Lung (tissue), 12 donors: ENCODE data around the gene CEACAM19. TPM values are rescaled to one million over a fixed set of nuclear protein-coding genes. Genes with fewer than 3 reads are reported as not detected.

Experiments used
- ATAC-seq: fragments of 200-7000 bp; cut with Tn5 transposase; one replicate; pipeline ENCODE4 v1.9.1; 2020; ENCODE audit warnings: moderate number of reproducible peaks; ENCODE audit not compliant: insufficient read depth, low FRiP score
- DNase-seq, 3 donors: peaks; one replicate each; pipeline ENCODE4 v3.0.0-alpha.2; 2013 to 2017
- H3K27ac ChIP-seq, 2 donors: one replicate each; pipeline ENCODE4 v1.5.1; 2013; ENCODE audit warnings: mild to moderate bottlenecking in 2 of 2, moderate library complexity in 2 of 2, control low read depth in 1 of 2, inconsistent platforms in 1 of 2, low read depth in 1 of 2, low read length in 1 of 2
- H3K27me3 ChIP-seq, 3 donors: one replicate each; pipeline ENCODE4 v1.5.1; 2013; ENCODE audit warnings: low read length in 2 of 3; ENCODE audit not compliant: control insufficient read depth in 3 of 3, insufficient read depth in 3 of 3
- H3K36me3 ChIP-seq, 4 donors: one replicate each; pipeline ENCODE4 v1.5.1; 2013; ENCODE audit warnings: low read length in 4 of 4, mild to moderate bottlenecking in 1 of 4, moderate library complexity in 1 of 4; ENCODE audit not compliant: control insufficient read depth in 4 of 4, insufficient read depth in 4 of 4
- H3K4me1 ChIP-seq, 5 donors: one replicate each; pipeline ENCODE4 v1.5.1; 2013; ENCODE audit warnings: low read length in 5 of 5, mild to moderate bottlenecking in 2 of 5, moderate library complexity in 1 of 5; ENCODE audit not compliant: control insufficient read depth in 5 of 5, insufficient read depth in 5 of 5
- H3K4me3 ChIP-seq: one replicate; pipeline ENCODE4 v1.5.1; 2013; ENCODE audit warnings: mild to moderate bottlenecking, control low read depth, moderate library complexity
- H3K9ac ChIP-seq, 2 donors: one replicate each; pipeline ENCODE4 v1.5.1; 2013; ENCODE audit warnings: low read length in 2 of 2, control low read depth in 1 of 2; ENCODE audit not compliant: insufficient read depth in 1 of 2
- H3K9me3 ChIP-seq, 4 donors: one replicate each; pipeline ENCODE4 v1.5.1; 2013; ENCODE audit warnings: low read length in 3 of 4, mild to moderate bottlenecking in 1 of 4, moderate library complexity in 1 of 4; ENCODE audit not compliant: control insufficient read depth in 4 of 4, insufficient read depth in 3 of 4
- WGBS, 2 donors: extraction: QIAGEN DNeasy Blood & Tissue Kit; methylation state at CpG; one replicate each; pipeline ENCODE4 v1.1.7; 2013; 5-methylcytosine and 5-hydroxymethylcytosine counted together
- polyA plus RNA-seq, 2 donors: library from polyadenylated mRNA; stranded (reverse); fragments of 200-250 nt; gene quantifications; one replicate each; pipeline ENCODE4 v1.2.1, GENCODE V29; 2013
- total RNA-seq, 2 donors: library from RNA; depleted of rRNA in 1 of 2; stranded (reverse); fragments of >200 nt in 1 of 2; gene quantifications; one replicate each; pipeline ENCODE4 v1.2.1, GENCODE V29; 2014 to 2021
- TF ChIP-seq, protein P1 (sequence below): IDR thresholded peaks from 2 replicates; pipeline ENCODE4 v1.5.1; 2012; ENCODE audit warnings: mild to moderate bottlenecking; ENCODE audit errors: control extremely low read depth, extremely low read depth
- donor health status: control.
- donor health status: control.
- donor health status: Bipolar disorder and iron deficiency.
- donor health status: healthy.
- donor health status: DM: yes; HTN: yes; CAD: no.

The CEACAM19 gene
- total and polyA plus RNA-seq, 4 donors = 2.3 to 8.3 (median 4.4) TPM

DNA sequence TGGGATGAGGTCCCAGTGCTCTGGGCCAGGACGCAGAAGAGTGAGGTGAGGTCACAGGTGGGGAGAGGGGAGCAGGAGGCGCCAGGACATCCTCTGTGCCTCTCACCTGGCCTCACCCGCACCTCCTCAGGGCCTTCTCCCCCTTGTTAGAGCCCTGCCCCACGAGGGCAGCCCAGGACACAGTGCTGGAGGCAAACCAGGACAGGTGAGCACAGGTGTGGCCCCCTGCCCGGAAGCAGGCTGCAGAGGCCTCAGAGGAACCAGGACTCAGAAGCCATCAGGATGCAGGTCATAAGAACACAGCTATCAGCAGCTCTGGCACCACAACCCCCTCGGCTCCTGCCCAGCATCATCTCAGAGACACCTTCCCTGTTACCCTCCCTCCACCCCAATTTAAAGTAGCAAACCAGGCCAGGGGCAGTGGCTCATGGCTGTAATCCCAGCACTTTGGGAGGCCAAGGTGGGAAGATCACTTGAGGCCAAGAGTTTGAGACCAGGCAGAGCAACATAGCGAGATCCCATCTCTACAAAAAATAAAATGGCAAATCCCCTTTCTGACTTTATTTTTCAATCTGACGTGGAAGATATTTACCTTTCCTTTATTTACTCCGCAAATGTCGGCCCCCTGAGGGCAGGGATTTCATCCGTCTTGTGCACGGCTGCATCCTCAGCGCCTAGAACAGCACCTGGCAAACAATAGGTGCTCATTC, 27.4 kb downstream of the CEACAM19 start, which contains the start of gene CEACAM16:
Gene CEACAM16 (plus strand): TSS at position 660 of the 710 bp plus-strand sequence. CDS start 2,306 bp downstream, outside the sequence.
- Histone ChIP-seq H3K9me3 (no peaks in the 10 kb centered on the region), H3K27me3 (no peaks in the 10 kb centered on the region), H3K36me3 (no peaks in the 10 kb centered on the region), H3K27ac (no peak within 1 kb of the TSS), H3K4me3 (no peak within 1 kb of the TSS), H3K4me1 (peaks cover 0 to 3% (median 0%) of the 10 kb centered on the region in 5 donors), H3K9ac (no peak within 1 kb of the TSS)
- DNase-seq = no peak
- 88 to 89% methylated on average over 12 to 13 of the region's 13 CpGs for WGBS, 2 donors
- ATAC-seq = no peak
- TF ChIP-seq, protein P1, sequence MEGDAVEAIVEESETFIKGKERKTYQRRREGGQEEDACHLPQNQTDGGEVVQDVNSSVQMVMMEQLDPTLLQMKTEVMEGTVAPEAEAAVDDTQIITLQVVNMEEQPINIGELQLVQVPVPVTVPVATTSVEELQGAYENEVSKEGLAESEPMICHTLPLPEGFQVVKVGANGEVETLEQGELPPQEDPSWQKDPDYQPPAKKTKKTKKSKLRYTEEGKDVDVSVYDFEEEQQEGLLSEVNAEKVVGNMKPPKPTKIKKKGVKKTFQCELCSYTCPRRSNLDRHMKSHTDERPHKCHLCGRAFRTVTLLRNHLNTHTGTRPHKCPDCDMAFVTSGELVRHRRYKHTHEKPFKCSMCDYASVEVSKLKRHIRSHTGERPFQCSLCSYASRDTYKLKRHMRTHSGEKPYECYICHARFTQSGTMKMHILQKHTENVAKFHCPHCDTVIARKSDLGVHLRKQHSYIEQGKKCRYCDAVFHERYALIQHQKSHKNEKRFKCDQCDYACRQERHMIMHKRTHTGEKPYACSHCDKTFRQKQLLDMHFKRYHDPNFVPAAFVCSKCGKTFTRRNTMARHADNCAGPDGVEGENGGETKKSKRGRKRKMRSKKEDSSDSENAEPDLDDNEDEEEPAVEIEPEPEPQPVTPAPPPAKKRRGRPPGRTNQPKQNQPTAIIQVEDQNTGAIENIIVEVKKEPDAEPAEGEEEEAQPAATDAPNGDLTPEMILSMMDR = no peak

DNA sequence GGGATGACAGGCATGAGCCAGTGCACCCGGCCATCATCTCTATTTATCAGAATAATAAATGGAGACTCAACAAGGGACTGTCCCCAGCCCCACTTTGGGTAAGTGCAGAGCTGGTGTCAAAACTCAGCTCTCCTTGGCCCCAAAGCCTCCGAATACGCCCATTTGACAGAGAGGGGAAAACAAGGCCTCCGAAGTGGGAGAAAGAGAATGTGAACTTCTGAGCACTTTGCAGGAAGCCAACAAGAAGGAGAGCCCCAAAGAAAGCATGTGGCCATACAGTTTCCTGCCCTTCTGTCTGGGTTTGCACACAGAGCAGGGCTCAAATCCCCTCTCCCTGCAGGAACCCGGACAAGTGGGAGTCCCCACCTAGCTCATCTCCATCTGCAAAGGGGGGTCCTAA, 29.3 kb downstream of the CEACAM19 start:
- 94 to 96% methylated on average over 5 of the region's 5 CpGs for WGBS, 2 donors
- Histone ChIP-seq H3K27me3 (no peaks in the 10 kb centered on the region), H3K4me3 (no peak overlapping the region), H3K4me1 (no peaks in the 10 kb centered on the region), H3K27ac (no peak overlapping the region), H3K9me3 (no peaks in the 10 kb centered on the region), H3K9ac (no peak overlapping the region), H3K36me3 (no peaks in the 10 kb centered on the region)
- DNase-seq (no peak), ATAC-seq (no peak)
- TF ChIP-seq, protein P1 = no peak

DNA sequence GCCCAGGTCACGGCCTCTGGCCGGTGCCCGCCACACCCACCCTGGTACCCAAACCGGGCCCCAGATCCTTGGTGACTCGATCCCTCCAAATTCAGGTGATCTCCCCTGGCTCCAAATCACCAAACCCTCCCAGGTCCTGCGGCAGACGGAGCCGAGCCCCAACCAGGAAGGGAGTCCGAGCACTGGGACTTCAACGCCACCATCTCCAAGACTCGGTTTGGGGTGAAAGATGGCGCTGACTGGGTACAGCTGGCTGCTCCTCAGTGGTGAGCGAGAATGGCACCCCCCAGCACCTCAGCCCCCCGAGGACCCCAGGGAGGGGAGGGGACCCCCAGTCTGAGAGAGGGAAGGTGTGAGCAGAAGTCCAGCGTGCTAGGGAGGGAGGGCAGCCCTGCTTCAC, 29.9 kb downstream of the CEACAM19 start:
- H3K4me1 ChIP-seq = no peaks in the 10 kb centered on the region
- H3K9me3 ChIP-seq = no peaks in the 10 kb centered on the region
- no peak overlapping the region for H3K9ac ChIP-seq
- TF ChIP-seq, protein P1 = no peak
- no peaks in the 10 kb centered on the region for H3K36me3 ChIP-seq
- DNase-seq = no peak
- no peaks in the 10 kb centered on the region for H3K27me3 ChIP-seq
- no peak for ATAC-seq
- WGBS, 2 donors = 89 to 92% methylated on average over 12 to 15 of the region's 15 CpGs
- no peak overlapping the region for H3K27ac ChIP-seq
- no peak overlapping the region for H3K4me3 ChIP-seq
